ENCODE results near the gene EMSY.

EMSY gene

DNA sequence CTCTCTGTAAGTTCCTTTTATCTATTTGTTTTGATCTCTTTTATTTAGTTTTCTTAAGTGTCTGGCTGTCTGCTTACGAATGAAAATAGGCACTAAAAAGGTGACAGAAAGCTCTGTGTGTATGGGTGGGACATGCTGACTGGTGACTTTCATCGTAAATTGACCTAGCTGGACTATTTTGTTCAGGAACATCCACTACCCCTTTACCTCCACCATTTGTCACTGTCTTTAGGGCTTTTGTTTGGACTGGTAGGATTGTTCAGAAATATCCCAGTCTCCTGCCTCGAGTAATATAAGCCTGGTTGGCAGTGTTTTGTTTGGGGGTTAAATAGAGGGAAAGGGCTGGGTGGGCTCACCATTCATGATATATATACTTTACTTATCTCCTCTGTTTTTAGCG lies 20.9 kb downstream of the EMSY start:
- in situ Hi-C loops (cut with MboI; ENCODE audit: low pct_unique_long_range_greater_than_20kb, low sequenced_read_pairs, unreplicated experiment), result no loop called here
- TF ChIP-seq, protein P1, sequence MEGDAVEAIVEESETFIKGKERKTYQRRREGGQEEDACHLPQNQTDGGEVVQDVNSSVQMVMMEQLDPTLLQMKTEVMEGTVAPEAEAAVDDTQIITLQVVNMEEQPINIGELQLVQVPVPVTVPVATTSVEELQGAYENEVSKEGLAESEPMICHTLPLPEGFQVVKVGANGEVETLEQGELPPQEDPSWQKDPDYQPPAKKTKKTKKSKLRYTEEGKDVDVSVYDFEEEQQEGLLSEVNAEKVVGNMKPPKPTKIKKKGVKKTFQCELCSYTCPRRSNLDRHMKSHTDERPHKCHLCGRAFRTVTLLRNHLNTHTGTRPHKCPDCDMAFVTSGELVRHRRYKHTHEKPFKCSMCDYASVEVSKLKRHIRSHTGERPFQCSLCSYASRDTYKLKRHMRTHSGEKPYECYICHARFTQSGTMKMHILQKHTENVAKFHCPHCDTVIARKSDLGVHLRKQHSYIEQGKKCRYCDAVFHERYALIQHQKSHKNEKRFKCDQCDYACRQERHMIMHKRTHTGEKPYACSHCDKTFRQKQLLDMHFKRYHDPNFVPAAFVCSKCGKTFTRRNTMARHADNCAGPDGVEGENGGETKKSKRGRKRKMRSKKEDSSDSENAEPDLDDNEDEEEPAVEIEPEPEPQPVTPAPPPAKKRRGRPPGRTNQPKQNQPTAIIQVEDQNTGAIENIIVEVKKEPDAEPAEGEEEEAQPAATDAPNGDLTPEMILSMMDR (IDR thresholded peaks at IDR 0.05; ENCODE audit: extremely low read depth, insufficient read depth, missing control alignments), result no peak
- DNase-seq (ENCODE audit: low spot score), result no peak

- DNase-seq (ENCODE audit: low spot score), result no peak
- in situ Hi-C loops (cut with MboI; ENCODE audit: low pct_unique_long_range_greater_than_20kb, low sequenced_read_pairs, unreplicated experiment), result no loop called here
- TF ChIP-seq, protein P1 (IDR thresholded peaks at IDR 0.05; ENCODE audit: extremely low read depth, insufficient read depth, missing control alignments), result no peak
Measured at GRCh38 chr11:76466666-76467065, 21.8 kb downstream of the EMSY start.

- TF ChIP-seq, protein P1 (IDR thresholded peaks at IDR 0.05; ENCODE audit: extremely low read depth, insufficient read depth, missing control alignments), result no peak
- DNase-seq (ENCODE audit: low spot score), result no peak
- in situ Hi-C loops (cut with MboI; ENCODE audit: low pct_unique_long_range_greater_than_20kb, low sequenced_read_pairs, unreplicated experiment), result no loop called here
Measured at GRCh38 chr11:76469141-76469540, 24.3 kb downstream of the EMSY start.

DNA sequence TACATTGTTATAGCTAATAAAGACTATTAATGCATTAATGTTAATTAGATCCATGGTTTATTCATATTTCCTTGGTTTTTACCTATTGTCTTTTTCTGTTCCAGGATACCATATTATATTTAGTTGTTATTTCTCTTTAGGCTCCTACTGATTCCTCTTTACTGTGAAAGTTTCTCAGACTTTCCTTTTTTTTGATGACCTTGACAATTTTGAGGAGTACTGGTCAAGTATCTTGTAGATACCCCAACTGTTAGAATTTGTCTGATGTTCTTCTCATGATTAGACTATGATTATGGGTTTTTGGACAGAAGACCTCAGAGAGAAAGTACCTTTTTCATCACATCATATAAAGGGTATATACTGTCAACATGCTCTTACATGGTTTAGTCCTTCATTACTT lies 26.6 kb downstream of the EMSY start:
- TF ChIP-seq, protein P1 (IDR thresholded peaks at IDR 0.05; ENCODE audit: extremely low read depth, insufficient read depth, missing control alignments), result no peak
- in situ Hi-C loops (cut with MboI; ENCODE audit: low pct_unique_long_range_greater_than_20kb, low sequenced_read_pairs, unreplicated experiment), result no loop called here
- no peak for DNase-seq (ENCODE audit: low spot score)

- TF ChIP-seq, protein P1 (IDR thresholded peaks at IDR 0.05; ENCODE audit: extremely low read depth, insufficient read depth, missing control alignments), result no peak
- DNase-seq (ENCODE audit: low spot score), result no peak
- in situ Hi-C loops (cut with MboI; ENCODE audit: low pct_unique_long_range_greater_than_20kb, low sequenced_read_pairs, unreplicated experiment), result no loop called here
Measured at GRCh38 chr11:76480241-76480640, 35.4 kb downstream of the EMSY start.

DNA sequence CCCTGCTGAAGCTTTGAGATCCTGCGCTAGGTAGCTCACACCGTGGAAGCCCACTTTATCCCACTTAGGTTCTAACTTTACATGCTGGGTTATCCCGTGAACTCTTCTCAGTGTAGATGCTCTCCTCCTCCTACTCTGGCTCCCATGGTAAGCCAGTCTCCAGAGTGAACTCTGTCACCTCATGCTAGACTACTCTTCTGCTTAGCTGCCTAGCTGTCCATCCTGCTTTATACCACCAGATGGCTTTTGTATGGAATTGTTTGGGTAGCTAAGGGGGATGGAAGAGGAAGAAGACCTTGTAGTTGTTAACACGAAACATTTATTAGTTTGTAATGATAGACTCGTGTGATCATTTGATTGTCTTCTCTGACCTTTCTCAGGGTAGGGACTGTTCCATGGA lies 46.8 kb downstream of the EMSY start:
- DNase-seq (ENCODE audit: low spot score), result no peak
- in situ Hi-C loops (cut with MboI; ENCODE audit: low pct_unique_long_range_greater_than_20kb, low sequenced_read_pairs, unreplicated experiment), result no loop called here
- TF ChIP-seq, protein P1 (IDR thresholded peaks at IDR 0.05; ENCODE audit: extremely low read depth, insufficient read depth, missing control alignments), result no peak

DNA sequence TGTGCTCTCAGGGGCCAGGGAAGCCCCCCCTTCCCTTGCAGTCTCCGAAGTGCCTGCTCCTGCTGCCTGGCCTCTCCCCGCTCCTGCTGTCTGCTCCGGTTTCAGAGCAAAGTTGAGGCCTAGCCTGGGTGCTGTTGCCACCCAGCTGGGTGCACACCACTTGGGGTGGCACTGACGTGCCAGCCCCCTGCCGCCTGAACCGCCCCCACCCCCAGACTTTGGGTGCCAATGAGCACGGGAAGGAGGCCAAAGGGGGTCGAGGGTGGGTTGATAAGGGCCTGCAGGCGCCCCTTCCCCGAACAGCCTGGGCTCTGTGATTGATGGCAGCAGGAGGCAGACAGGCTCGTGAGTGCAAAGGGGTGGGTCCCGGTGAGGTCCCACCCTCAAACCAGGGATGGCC lies 48.2 kb downstream of the EMSY start:
- in situ Hi-C loops (cut with MboI; ENCODE audit: low pct_unique_long_range_greater_than_20kb, low sequenced_read_pairs, unreplicated experiment), result no loop called here
- TF ChIP-seq, protein P1 (IDR thresholded peaks at IDR 0.05; ENCODE audit: extremely low read depth, insufficient read depth, missing control alignments), result no peak
- no peak for DNase-seq (ENCODE audit: low spot score)
